ENCODE data around the gene ALDH1B1.
A peak's percentile ranks its signal among the peaks of the same experiment; 100 is the strongest.

Gene ALDH1B1

GRCh38 chr9:38424918-38425317 lies 32.4 kb downstream of the ALDH1B1 start:
- POLR2A ChIA-PET = no interaction called here
- no peak for DNase-seq (ENCODE audit: low read depth, low spot score)
- TF ChIP-seq CTCF (IDR thresholded peaks at IDR 0.05; ENCODE audit: insufficient read depth, low read length, missing control alignments) = no peak
- H3K4me3 ChIP-seq (ENCODE audit: low read depth, low read length) = no peak overlapping the region
- CTCF ChIA-PET = interaction anchor here (0.9 kb wide), 1 partner anchor 9 kb away, joined by 4 read pairs; no protein-coding TSS in a partner anchor

GRCh38 chr9:38428062-38428461 lies 35.6 kb downstream of the ALDH1B1 start:
- no peak for TF ChIP-seq CTCF (IDR thresholded peaks at IDR 0.05; ENCODE audit: insufficient read depth, low read length, missing control alignments)
- H3K4me3 ChIP-seq (ENCODE audit: low read depth, low read length) = no peak overlapping the region
- POLR2A ChIA-PET = no interaction called here
- CTCF ChIA-PET = interaction anchor here (1.2 to 1.5 kb wide), 3 partner anchors 9 to 12 kb away, joined by 3 to 4 read pairs (median 3); no protein-coding TSS in a partner anchor
- no peak for DNase-seq (ENCODE audit: low read depth, low spot score)

GRCh38 chr9:38431116-38431515 lies 38.6 kb downstream of the ALDH1B1 start:
- CTCF ChIA-PET = interaction anchor here (1.2 to 4.6 kb wide), 4 partner anchors 10 to 950 kb away, joined by 3 to 27 read pairs (median 18); no protein-coding TSS in a partner anchor
- POLR2A ChIA-PET = no interaction called here
- TF ChIP-seq CTCF (IDR thresholded peaks at IDR 0.05; ENCODE audit: insufficient read depth, low read length, missing control alignments) = no peak
- DNase-seq (ENCODE audit: low read depth, low spot score) = no peak
- no peak overlapping the region for H3K4me3 ChIP-seq (ENCODE audit: low read depth, low read length)

GRCh38 chr9:38432922-38433510 lies 40.5 kb downstream of the ALDH1B1 start:
- ChIA-PET CTCF (interaction anchor here (0.6 to 4.6 kb wide), 25 partner anchors 8 to 951 kb away, joined by 3 to 27 read pairs (median 4); partner anchors contain the start of genes ALDH1B1 and IGFBPL1), POLR2A (no interaction called here)
- no peak for DNase-seq (ENCODE audit: low read depth, low spot score)
- peak; percentile 43 for TF ChIP-seq CTCF (IDR thresholded peaks at IDR 0.05; ENCODE audit: insufficient read depth, low read length, missing control alignments)
- no peak overlapping the region for H3K4me3 ChIP-seq (ENCODE audit: low read depth, low read length)

GRCh38 chr9:38434365-38434764 lies 41.9 kb downstream of the ALDH1B1 start:
- no peak for DNase-seq (ENCODE audit: low read depth, low spot score)
- POLR2A ChIA-PET = no interaction called here
- CTCF ChIA-PET = interaction anchor here (1.0 to 4.6 kb wide), 8 partner anchors 9 to 947 kb away, joined by 3 to 27 read pairs (median 4); partner anchors contain the start of gene IGFBPL1
- H3K4me3 ChIP-seq (ENCODE audit: low read depth, low read length) = no peak overlapping the region
- no peak for TF ChIP-seq CTCF (IDR thresholded peaks at IDR 0.05; ENCODE audit: insufficient read depth, low read length, missing control alignments)

- no peak for TF ChIP-seq CTCF (IDR thresholded peaks at IDR 0.05; ENCODE audit: insufficient read depth, low read length, missing control alignments)
- no peak for DNase-seq (ENCODE audit: low read depth, low spot score)
- H3K4me3 ChIP-seq (ENCODE audit: low read depth, low read length) = no peak overlapping the region
- CTCF ChIA-PET = interaction anchor here (1.0 to 4.6 kb wide), 7 partner anchors 9 to 947 kb away, joined by 3 to 27 read pairs (median 4); partner anchors contain the start of gene IGFBPL1
- POLR2A ChIA-PET = no interaction called here
Measured at GRCh38 chr9:38434853-38435252, 42.4 kb downstream of the ALDH1B1 start.

Data from AG04449 (cell line).